ENCODE results near the gene SARS1. TPM values are rescaled to one million over a fixed set of nuclear protein-coding genes. Genes with fewer than 3 reads are reported as not detected.
"Not testable (repeated sequence)": the region's sequence is repeated elsewhere in the genome, so short reads cannot be mapped to it uniquely, and the experiment has no call there.

SARS1 gene
- total and polyA plus RNA-seq, 4 donors = 118 to 212 (median 147) TPM

DNA sequence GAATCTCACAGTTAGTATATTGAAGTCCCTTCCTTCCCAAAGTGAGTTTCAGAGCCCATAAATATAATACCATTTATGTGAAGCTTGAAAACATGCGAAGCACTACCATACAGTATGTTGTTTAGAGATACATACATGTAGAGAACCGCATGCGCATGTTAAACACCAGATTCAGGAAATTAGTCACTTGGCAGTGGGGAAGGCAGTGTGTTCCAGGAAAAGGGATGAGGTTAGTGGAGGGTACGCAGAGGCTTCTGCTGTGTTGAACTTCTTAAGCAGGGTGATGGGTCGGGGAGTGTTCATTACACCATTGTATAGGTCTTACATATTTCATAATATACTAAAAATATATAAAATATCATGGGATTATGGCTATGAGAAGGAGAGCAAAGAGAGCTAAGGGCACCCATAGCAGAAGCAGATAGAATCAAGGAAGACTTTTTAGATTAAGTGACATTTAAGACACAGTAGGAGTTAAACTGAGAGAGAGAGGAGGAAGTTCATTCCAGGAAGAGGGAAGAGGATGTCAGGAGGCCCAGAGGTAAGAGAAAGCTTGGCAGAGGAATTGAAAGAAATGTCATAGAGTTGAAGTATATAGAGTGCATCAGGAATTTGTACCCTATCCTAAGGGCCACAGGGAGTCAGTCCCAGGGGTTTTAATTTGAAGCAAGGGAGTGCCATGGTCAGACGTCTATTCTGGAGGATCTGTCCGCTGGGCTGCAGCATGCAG is 43.5 kb upstream of the SARS1 start:
- no peak for ATAC-seq (ENCODE audit: insufficient read depth, low FRiP score)
- no peak overlapping the region for H3K9ac ChIP-seq (ENCODE audit: insufficient read depth in 1 of 2, low read length in 2 of 2)
- H3K4me1 ChIP-seq (ENCODE audit: control insufficient read depth in 5 of 5, insufficient read depth in 5 of 5, low read length in 5 of 5) = peaks cover 0 to 7% (median 0%) of the 10 kb centered on the region in 5 donors
- H3K27ac ChIP-seq (ENCODE audit: low read depth in 1 of 2, low read length in 1 of 2) = no peak overlapping the region
- no peaks in the 10 kb centered on the region for H3K36me3 ChIP-seq (ENCODE audit: control insufficient read depth in 4 of 4, insufficient read depth in 4 of 4, low read length in 4 of 4)
- no peak for DNase-seq
- H3K27me3 ChIP-seq (ENCODE audit: control insufficient read depth in 3 of 3, insufficient read depth in 3 of 3, low read length in 2 of 3) = no peaks in the 10 kb centered on the region
- no peaks in the 10 kb centered on the region for H3K9me3 ChIP-seq (ENCODE audit: control insufficient read depth in 4 of 4, insufficient read depth in 3 of 4, low read length in 3 of 4)
- 56 to 65% methylated on average over 7 of the region's 7 CpGs for WGBS, 2 donors
- TF ChIP-seq, protein P1, sequence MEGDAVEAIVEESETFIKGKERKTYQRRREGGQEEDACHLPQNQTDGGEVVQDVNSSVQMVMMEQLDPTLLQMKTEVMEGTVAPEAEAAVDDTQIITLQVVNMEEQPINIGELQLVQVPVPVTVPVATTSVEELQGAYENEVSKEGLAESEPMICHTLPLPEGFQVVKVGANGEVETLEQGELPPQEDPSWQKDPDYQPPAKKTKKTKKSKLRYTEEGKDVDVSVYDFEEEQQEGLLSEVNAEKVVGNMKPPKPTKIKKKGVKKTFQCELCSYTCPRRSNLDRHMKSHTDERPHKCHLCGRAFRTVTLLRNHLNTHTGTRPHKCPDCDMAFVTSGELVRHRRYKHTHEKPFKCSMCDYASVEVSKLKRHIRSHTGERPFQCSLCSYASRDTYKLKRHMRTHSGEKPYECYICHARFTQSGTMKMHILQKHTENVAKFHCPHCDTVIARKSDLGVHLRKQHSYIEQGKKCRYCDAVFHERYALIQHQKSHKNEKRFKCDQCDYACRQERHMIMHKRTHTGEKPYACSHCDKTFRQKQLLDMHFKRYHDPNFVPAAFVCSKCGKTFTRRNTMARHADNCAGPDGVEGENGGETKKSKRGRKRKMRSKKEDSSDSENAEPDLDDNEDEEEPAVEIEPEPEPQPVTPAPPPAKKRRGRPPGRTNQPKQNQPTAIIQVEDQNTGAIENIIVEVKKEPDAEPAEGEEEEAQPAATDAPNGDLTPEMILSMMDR (IDR thresholded peaks at IDR 0.05; ENCODE audit: control extremely low read depth, extremely low read depth) = no peak
- H3K4me3 ChIP-seq = no peak overlapping the region

DNA sequence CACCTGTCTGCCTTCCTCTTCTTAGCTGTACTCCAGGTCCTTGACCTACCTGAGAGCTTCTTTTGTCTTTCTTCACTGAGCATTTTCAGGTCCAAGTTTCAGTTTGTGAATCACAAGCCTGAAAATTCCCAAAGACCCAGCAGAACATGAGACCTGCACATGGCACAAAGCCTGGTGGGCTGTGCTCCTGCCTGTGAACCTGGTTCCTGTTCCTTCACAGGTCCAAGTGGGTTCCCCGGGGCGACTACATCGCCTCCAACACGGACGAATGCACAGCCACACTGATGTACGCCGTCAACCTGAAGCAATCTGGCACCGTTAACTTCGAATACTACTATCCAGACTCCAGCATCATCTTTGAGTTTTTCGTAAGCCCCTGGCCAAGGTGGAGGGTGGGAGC is 42.1 kb upstream of the SARS1 start:
- 94 to 95% methylated on average over 10 of the region's 10 CpGs for WGBS, 2 donors
- Histone ChIP-seq H3K36me3 (ENCODE audit: control insufficient read depth in 4 of 4, insufficient read depth in 4 of 4, low read length in 4 of 4) (no peaks in the 10 kb centered on the region), H3K4me1 (ENCODE audit: control insufficient read depth in 5 of 5, insufficient read depth in 5 of 5, low read length in 5 of 5) (peaks cover 0 to 7% (median 3%) of the 10 kb centered on the region in 5 donors), H3K9me3 (ENCODE audit: control insufficient read depth in 4 of 4, insufficient read depth in 3 of 4, low read length in 3 of 4) (no peaks in the 10 kb centered on the region), H3K9ac (ENCODE audit: insufficient read depth in 1 of 2, low read length in 2 of 2) (no peak overlapping the region), H3K4me3 (no peak overlapping the region), H3K27ac (ENCODE audit: low read depth in 1 of 2, low read length in 1 of 2) (no peak overlapping the region), H3K27me3 (ENCODE audit: control insufficient read depth in 3 of 3, insufficient read depth in 3 of 3, low read length in 2 of 3) (no peaks in the 10 kb centered on the region)
- DNase-seq = no peak
- TF ChIP-seq, protein P1 (IDR thresholded peaks at IDR 0.05; ENCODE audit: control extremely low read depth, extremely low read depth) = no peak
- ATAC-seq (ENCODE audit: insufficient read depth, low FRiP score) = no peak

DNA sequence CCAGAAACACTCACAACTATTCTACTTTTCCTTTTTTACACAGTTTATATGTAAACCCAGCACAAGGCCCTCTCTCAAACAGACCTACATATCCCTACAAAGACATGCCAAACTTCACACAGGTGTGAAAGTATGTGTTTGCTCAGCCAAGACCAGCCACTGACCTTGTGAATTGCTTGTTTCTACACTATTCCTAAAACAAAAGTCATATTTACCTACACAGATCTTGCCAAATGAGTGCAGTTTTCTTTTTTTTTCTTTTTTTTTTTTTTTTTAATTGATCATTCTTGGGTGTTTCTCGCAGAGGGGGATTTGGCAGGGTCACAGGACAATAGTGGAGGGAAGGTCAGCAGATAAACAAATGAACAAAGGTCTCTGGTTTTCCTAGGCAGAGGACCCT is 37.4 kb upstream of the SARS1 start:
- Histone ChIP-seq H3K4me1 (ENCODE audit: control insufficient read depth in 5 of 5, insufficient read depth in 5 of 5, low read length in 5 of 5) (peaks cover 0 to 20% (median 5%) of the 10 kb centered on the region in 5 donors), H3K27ac (ENCODE audit: low read depth in 1 of 2, low read length in 1 of 2) (peak overlapping the region in 1 of 2 donors; percentile 30), H3K9ac (ENCODE audit: insufficient read depth in 1 of 2, low read length in 2 of 2) (peak overlapping the region in 1 of 2 donors; percentile 9)
- H3K27me3 ChIP-seq (ENCODE audit: control insufficient read depth in 3 of 3, insufficient read depth in 3 of 3, low read length in 2 of 3); H3K4me3 ChIP-seq; ATAC-seq (ENCODE audit: insufficient read depth, low FRiP score); H3K36me3 ChIP-seq (ENCODE audit: control insufficient read depth in 4 of 4, insufficient read depth in 4 of 4, low read length in 4 of 4); DNase-seq; H3K9me3 ChIP-seq (ENCODE audit: control insufficient read depth in 4 of 4, insufficient read depth in 3 of 4, low read length in 3 of 4): not testable (repeated sequence)
- WGBS, 2 donors = no CpG with 5 or more reads among the region's 1 CpG

DNA sequence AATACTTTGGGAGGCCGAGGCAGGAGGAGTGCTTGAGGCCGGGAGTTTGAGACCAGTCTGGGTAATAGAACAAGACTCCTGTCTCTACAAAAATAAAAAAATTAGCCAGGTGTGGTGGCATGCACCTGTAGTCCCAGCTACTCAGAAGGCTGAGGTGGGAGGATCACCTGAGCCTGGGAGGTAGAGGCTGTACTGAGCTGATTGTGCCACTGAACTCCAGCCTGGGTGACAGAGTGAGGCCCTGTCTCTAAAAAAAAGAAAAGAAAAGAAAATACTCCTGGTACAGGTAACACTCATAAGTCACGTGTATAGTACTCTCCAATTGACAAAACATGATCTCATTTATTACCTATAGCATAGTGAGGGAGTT is 33.0 kb upstream of the SARS1 start:
- Histone ChIP-seq H3K4me1 (ENCODE audit: control insufficient read depth in 5 of 5, insufficient read depth in 5 of 5, low read length in 5 of 5) (peaks cover 0 to 40% (median 6%) of the 10 kb centered on the region in 5 donors), H3K27ac (ENCODE audit: low read depth in 1 of 2, low read length in 1 of 2) (peak overlapping the region in 1 of 2 donors; percentile 67)
- DNase-seq; H3K4me3 ChIP-seq; H3K27me3 ChIP-seq (ENCODE audit: control insufficient read depth in 3 of 3, insufficient read depth in 3 of 3, low read length in 2 of 3); ATAC-seq (ENCODE audit: insufficient read depth, low FRiP score); H3K9ac ChIP-seq (ENCODE audit: insufficient read depth in 1 of 2, low read length in 2 of 2); H3K9me3 ChIP-seq (ENCODE audit: control insufficient read depth in 4 of 4, insufficient read depth in 3 of 4, low read length in 3 of 4); H3K36me3 ChIP-seq (ENCODE audit: control insufficient read depth in 4 of 4, insufficient read depth in 4 of 4, low read length in 4 of 4): not testable (repeated sequence)
- WGBS, 2 donors = 77 to 83% methylated on average over 3 of the region's 3 CpGs
